ENCODE data around the gene RNF150.

GRCh38 chr4:140928880-140929279 is 204.4 kb downstream of the RNF150 start:
- TF ChIP-seq CTCF (IDR thresholded peaks at IDR 0.05) (no peak), POLR2A (IDR thresholded peaks at IDR 0.05) (no peak), EP300 (IDR thresholded peaks at IDR 0.05) (no peak)
